Ascending aorta (tissue), 2 donors: Measurements from ENCODE around the gene NDST1. TPM values are rescaled to one million over a fixed set of nuclear protein-coding genes. Genes with fewer than 3 reads are reported as not detected.
A peak's percentile ranks its signal among the peaks of the same experiment; 100 is the strongest.

Experiments
- DNase-seq, 2 donors: peaks; one replicate each; pipeline ENCODE4 v3.0.0-alpha.2; 2019; ENCODE audit warnings: low spot score in 2 of 2
- H3K27ac ChIP-seq, 2 donors: fragments of 200-600 bp; sonication (generic); one replicate each; pipeline ENCODE4 v1.5.1; 2016 to 2017; ENCODE audit warnings: mild to moderate bottlenecking in 1 of 2
- H3K27me3 ChIP-seq: fragments of 200-600 bp; sonication (generic); one replicate; pipeline ENCODE4 v1.5.1; 2017
- H3K36me3 ChIP-seq, 2 donors: fragments of 200-600 bp; sonication (generic); one replicate each; pipeline ENCODE4 v1.5.1; 2016
- H3K4me1 ChIP-seq, 2 donors: fragments of 200-600 bp; sonication (generic); one replicate each; pipeline ENCODE4 v1.5.1; 2016 to 2017; ENCODE audit warnings: mild to moderate bottlenecking in 1 of 2
- H3K4me3 ChIP-seq, 2 donors: fragments of 200-600 bp; sonication (generic); one replicate each; pipeline ENCODE4 v1.5.1; 2016 to 2017; ENCODE audit warnings: mild to moderate bottlenecking in 1 of 2
- H3K9me3 ChIP-seq, 2 donors: fragments of 200-600 bp; sonication (generic); one replicate each; pipeline ENCODE4 v1.5.1; 2016
- CTCF ChIP-seq, 3 experiments: fragments of 200-600 bp in 2 of 3; fragments of 450-650 bp in 1 of 3; sonication (generic) in 2 of 3; IDR thresholded peaks; one replicate each; pipeline ENCODE4 v1.5.1; 2016 to 2019; ENCODE audit warnings: antibody characterized with exemption in 3 of 3, mild to moderate bottlenecking in 1 of 3, moderate library complexity in 1 of 3
- intact Hi-C: fragments of 100-400 bp; cut with DNase I; formaldehyde crosslinking; loops from one replicate; pipeline ENCODE4 v1.15.1; 2023
- total RNA-seq: library from RNA; depleted of rRNA; stranded (reverse); fragments of >200 nt; gene quantifications from one replicate; pipeline ENCODE4 v1.1.0, GENCODE V29; 2016

NDST1 gene
- total RNA-seq, 1 donor from 2014 or later, result 71.5 TPM

GRCh38 chr5:150481708-150481965 lies 26.3 kb upstream of the NDST1 start:
- Histone ChIP-seq H3K4me1 (peaks cover 4% of the 10 kb centered on the region in 2 donors), H3K9me3 (no peaks in the 10 kb centered on the region), H3K27ac (no peak overlapping the region), H3K4me3 (no peak overlapping the region), H3K36me3 (no peaks in the 10 kb centered on the region), H3K27me3 (no peaks in the 10 kb centered on the region)
- intact Hi-C loops, result loop anchor here (10.0 kb wide), 1 partner anchor 303 kb away; no protein-coding TSS in a partner anchor
- no peak for DNase-seq
- no peak for TF ChIP-seq CTCF (IDR thresholded peaks at IDR 0.05)

GRCh38 chr5:150481972-150482406 lies 25.9 kb upstream of the NDST1 start:
- no peak for DNase-seq
- Histone ChIP-seq H3K27me3 (no peaks in the 10 kb centered on the region), H3K27ac (no peak overlapping the region), H3K9me3 (no peaks in the 10 kb centered on the region), H3K4me1 (peaks cover 7% of the 10 kb centered on the region in 2 donors), H3K36me3 (no peaks in the 10 kb centered on the region), H3K4me3 (no peak overlapping the region)
- intact Hi-C loops, result loop anchor here (10.0 kb wide), 1 partner anchor 303 kb away; no protein-coding TSS in a partner anchor
- TF ChIP-seq CTCF (IDR thresholded peaks at IDR 0.05), result no peak

GRCh38 chr5:150484964-150485692 lies 22.8 kb upstream of the NDST1 start:
- intact Hi-C loops, result loop anchor here (5.0 to 10.0 kb wide), 2 partner anchors 33 to 300 kb away; no protein-coding TSS in a partner anchor
- Histone ChIP-seq H3K27ac (peak overlapping the region; percentile 95 to 97), H3K4me1 (peaks cover 32 to 35% of the 10 kb centered on the region in 2 donors), H3K4me3 (peak overlapping the region; percentile 87 to 98), H3K27me3 (no peaks in the 10 kb centered on the region), H3K36me3 (no peaks in the 10 kb centered on the region), H3K9me3 (no peaks in the 10 kb centered on the region)
- no peak for DNase-seq
- TF ChIP-seq CTCF (IDR thresholded peaks at IDR 0.05), result no peak

- Histone ChIP-seq H3K9me3 (no peaks in the 10 kb centered on the region), H3K27ac (peak overlapping the region; percentile 95 to 97), H3K4me1 (peaks cover 39 to 43% of the 10 kb centered on the region in 2 donors), H3K27me3 (no peaks in the 10 kb centered on the region), H3K4me3 (peak overlapping the region; percentile 87 to 98), H3K36me3 (no peaks in the 10 kb centered on the region)
- TF ChIP-seq CTCF (IDR thresholded peaks at IDR 0.05), result no peak
- intact Hi-C loops, result loop anchor here (1.0 to 10.0 kb wide), 3 partner anchors 30 to 299 kb away; no protein-coding TSS in a partner anchor
- peak in 1 of 2 donors; percentile 82 for DNase-seq
Observed at GRCh38 chr5:150485693-150486401, 22.1 kb upstream of the NDST1 start.

GRCh38 chr5:150486402-150487198 lies 21.3 kb upstream of the NDST1 start:
- Histone ChIP-seq H3K27ac (peak overlapping the region; percentile 95 to 97), H3K36me3 (no peaks in the 10 kb centered on the region), H3K9me3 (no peaks in the 10 kb centered on the region), H3K4me1 (peaks cover 44 to 50% of the 10 kb centered on the region in 2 donors), H3K27me3 (no peaks in the 10 kb centered on the region), H3K4me3 (peak overlapping the region; percentile 87 to 98)
- no peak for TF ChIP-seq CTCF (IDR thresholded peaks at IDR 0.05)
- DNase-seq, result peak in 1 of 2 donors; percentile 80
- intact Hi-C loops, result loop anchor here (1.0 to 10.0 kb wide), 3 partner anchors 30 to 298 kb away; no protein-coding TSS in a partner anchor
